Ovary (tissue), 10 donors: Measurements from ENCODE around the gene PANK3. TPM values are rescaled to one million over a fixed set of nuclear protein-coding genes. Genes with fewer than 3 reads are reported as not detected.

ENCODE experiments used
- DNase-seq, 5 donors: peaks; one replicate each; pipeline ENCODE4 v3.0.0-alpha.2; 2019 to 2020
- H3K27ac ChIP-seq, 2 donors: fragments of 200-600 bp; one replicate each; pipeline versions ENCODE4 v1.5.1 to v1.8.0; 2019 to 2022
- H3K27me3 ChIP-seq: fragments of 200-600 bp; one replicate; pipeline ENCODE4 v1.8.0; 2022
- H3K36me3 ChIP-seq: fragments of 200-600 bp; sonication (generic); one replicate; pipeline ENCODE4 v1.5.1; 2019
- H3K4me1 ChIP-seq: one replicate; pipeline ENCODE4 v1.8.1; 2013; ENCODE audit warnings: mild to moderate bottlenecking, moderate library complexity; ENCODE audit not compliant: insufficient read depth
- H3K4me3 ChIP-seq: fragments of 200-600 bp; sonication (generic); one replicate; pipeline ENCODE4 v1.5.1; 2017
- H3K9me3 ChIP-seq, 2 donors: fragments of 200-600 bp in 1 of 2; sonication (generic) in 1 of 2; one replicate each; pipeline versions ENCODE4 v1.5.1 to v1.8.1; 2013 to 2019; ENCODE audit warnings: mild to moderate bottlenecking in 1 of 2, moderate library complexity in 1 of 2
- CTCF ChIP-seq, 3 donors: fragments of 450-650 bp in 2 of 3; fragments of 200-600 bp in 1 of 3; IDR thresholded peaks; one replicate each; pipeline versions ENCODE4 v1.5.1 to v1.8.0; 2016 to 2022; ENCODE audit warnings: antibody characterized with exemption in 3 of 3, mild to moderate bottlenecking in 1 of 3
- EP300 ChIP-seq: sonication (generic); formaldehyde crosslinking; IDR thresholded peaks from one replicate; pipeline ENCODE4 v1.6.1; 2017; ENCODE audit warnings: antibody characterized with exemption
- POLR2A ChIP-seq: fragments of 450-650 bp; IDR thresholded peaks from one replicate; pipeline ENCODE4 v1.6.1; 2017; ENCODE audit warnings: antibody characterized with exemption, mild to moderate bottlenecking, moderate library complexity
- WGBS, 3 donors: extraction: QIAGEN DNeasy Blood & Tissue Kit in 1 of 3; methylation state at CpG; one replicate each; pipeline versions ENCODE4 v1.1.5 to v1.1.7; 2013 to 2017; 5-methylcytosine and 5-hydroxymethylcytosine counted together
- intact Hi-C, 4 donors: fragments of 100-400 bp; cut with DNase I; formaldehyde crosslinking; loops; one replicate each; pipeline versions ENCODE4 v1.11.0 to v1.15.1; 2022 to 2023
- long read RNA-seq, 3 donors: library from polyadenylated mRNA in 2 of 3; unstranded in 2 of 3; transcript quantifications; one replicate each; pipeline ENCODE4 v2.0.0 and lab custom pipeline, GENCODE V29; 2021 to 2026
- polyA plus RNA-seq, 2 donors: library from polyadenylated mRNA; stranded (reverse); fragments of 200-250 nt in 1 of 2; fragments of 350-450 nt in 1 of 2; fragmentation: Illumina TruSeq in 1 of 2; extraction: RNeasy Lipid Tissue Mini Kit (QIAGEN cat#74804) in 1 of 2; gene quantifications; one replicate each; pipeline ENCODE4 v1.2.3, GENCODE V29; 2013 to 2014
- total RNA-seq, 7 donors: library from RNA; depleted of rRNA in 2 of 7; stranded (reverse); fragments of >200 nt in 2 of 7; fragmentation: NEBNext Ultra II Directional in 3 of 7; extraction: Animal tissue kit (Norgen Biotek cat#: 25700) in 3 of 7; gene quantifications; one replicate each; pipeline versions ENCODE4 v1.1.0 to v1.2.4, GENCODE V29; 2016 to 2023
- donor health status: DM: no; HTN: no; CAD: no; lungs with moderate emphysema.
- donor health status: DM: no; HTN: no; CAD: no.
- donor health status: Bipolar disorder and iron deficiency.
- donor health status: DM: yes; HTN: yes; CAD: no.
- donor health status: DM: no; HTN: no; CAD: no.
- donor health status: DM: yes; HTN: yes; CAD: no.

Gene PANK3
- total RNA-seq, result 10 to 100 TPM; 20.9 to 59.1 (median 38.3) TPM
- polyA plus RNA-seq, result 10 to 100 TPM in 1 of 2 donors, 1 to 10 TPM in 1; 8.3 to 15.3 TPM
- long read RNA-seq, donor 1, full-length matches to known transcripts, result 1 of 3 reads
- long read RNA-seq, donor 1, partial matches to known transcripts, result 0 of 3 reads
- long read RNA-seq, donor 1, other reads (novel, unspliced or antisense), result 2 of 3 reads
- long read RNA-seq, donor 2, full-length matches to known transcripts, result 10 of 10 reads
- long read RNA-seq, donor 2, partial matches to known transcripts, result 0 of 10 reads
- long read RNA-seq, donor 2, other reads (novel, unspliced or antisense), result 0 of 10 reads
- long read RNA-seq, donor 3, full-length matches to known transcripts, result 12 of 12 reads
- long read RNA-seq, donor 3, partial matches to known transcripts, result 0 of 12 reads
- long read RNA-seq, donor 3, other reads (novel, unspliced or antisense), result 0 of 12 reads

- no peaks in the 10 kb centered on the region for H3K9me3 ChIP-seq
- DNase-seq, result no peak
- H3K27ac ChIP-seq, result peak within 1 kb of the TSS; percentile 93 to 97
- no peaks in the 10 kb centered on the region for H3K27me3 ChIP-seq
- no peak for TF ChIP-seq CTCF (IDR thresholded peaks at IDR 0.05)
- intact Hi-C loops, result no loop called here
- H3K36me3 ChIP-seq, result no peaks in the 10 kb centered on the region
- 0 to 1% (median 0%) methylated on average over 38 to 63 of the region's 63 CpGs for WGBS, 3 donors
- H3K4me3 ChIP-seq, result peak within 1 kb of the TSS; percentile 66
- H3K4me1 ChIP-seq, result peaks cover 4% of the 10 kb centered on the region
Observed at GRCh38 chr5:168578538-168579487, at the start of gene PANK3. Gene PANK3 (minus strand): TSS chr5:168579368. CDS start chr5:168579283, 85 bp downstream.

GRCh38 chr5:168624850-168625364 is 45.7 kb upstream of the PANK3 start:
- intact Hi-C loops, result no loop called here
- TF ChIP-seq POLR2A (no peak), CTCF (IDR thresholded peaks at IDR 0.05) (no peak), EP300 (no peak)
- no peak for DNase-seq
- Histone ChIP-seq H3K9me3 (no peaks in the 10 kb centered on the region), H3K4me3 (no peak overlapping the region), H3K4me1 (no peaks in the 10 kb centered on the region), H3K27me3 (no peaks in the 10 kb centered on the region), H3K27ac (no peak overlapping the region), H3K36me3 (no peaks in the 10 kb centered on the region)
- WGBS, 3 donors, result 80 to 84% (median 83%) methylated on average over 3 of the region's 3 CpGs

- no peaks in the 10 kb centered on the region for H3K9me3 ChIP-seq
- WGBS, 3 donors, result 70 to 83% (median 72%) methylated on average over 1 of the region's 1 CpG
- no peak for DNase-seq
- intact Hi-C loops, result no loop called here
- no peaks in the 10 kb centered on the region for H3K4me1 ChIP-seq
- no peak overlapping the region for H3K27ac ChIP-seq
- no peaks in the 10 kb centered on the region for H3K36me3 ChIP-seq
- no peaks in the 10 kb centered on the region for H3K27me3 ChIP-seq
- H3K4me3 ChIP-seq, result no peak overlapping the region
- no peak for TF ChIP-seq EP300
Observed at GRCh38 chr5:168620807-168621206, 41.6 kb upstream of the PANK3 start.

- intact Hi-C loops, result no loop called here
- TF ChIP-seq EP300 (no peak), POLR2A (no peak), CTCF (IDR thresholded peaks at IDR 0.05) (no peak)
Observed at GRCh38 chr5:168614661-168615060, 35.5 kb upstream of the PANK3 start.

More at GRCh38 chr5:168614661-168615060, 35.5 kb upstream of the PANK3 start:
- Histone ChIP-seq H3K9me3 (no peaks in the 10 kb centered on the region), H3K27me3 (no peaks in the 10 kb centered on the region), H3K4me3 (no peak overlapping the region), H3K4me1 (no peaks in the 10 kb centered on the region), H3K36me3 (no peaks in the 10 kb centered on the region), H3K27ac (no peak overlapping the region)
- no peak for DNase-seq
- WGBS, 3 donors, result 93 to 98% (median 93%) methylated on average over 10 of the region's 10 CpGs
